ENCODE measurements around the gene RFT1. TPM values are rescaled to one million over a fixed set of nuclear protein-coding genes. Genes with fewer than 3 reads are reported as not detected.
A peak's percentile ranks its signal among the peaks of the same experiment; 100 is the strongest.

The RFT1 gene
- total RNA-seq, 1 experiment from 2014 or later: 35.7 TPM

- intact Hi-C loops (cut with micrococcal nuclease; ENCODE audit: unreplicated experiment): no loop called here
- TF ChIP-seq, protein P1, sequence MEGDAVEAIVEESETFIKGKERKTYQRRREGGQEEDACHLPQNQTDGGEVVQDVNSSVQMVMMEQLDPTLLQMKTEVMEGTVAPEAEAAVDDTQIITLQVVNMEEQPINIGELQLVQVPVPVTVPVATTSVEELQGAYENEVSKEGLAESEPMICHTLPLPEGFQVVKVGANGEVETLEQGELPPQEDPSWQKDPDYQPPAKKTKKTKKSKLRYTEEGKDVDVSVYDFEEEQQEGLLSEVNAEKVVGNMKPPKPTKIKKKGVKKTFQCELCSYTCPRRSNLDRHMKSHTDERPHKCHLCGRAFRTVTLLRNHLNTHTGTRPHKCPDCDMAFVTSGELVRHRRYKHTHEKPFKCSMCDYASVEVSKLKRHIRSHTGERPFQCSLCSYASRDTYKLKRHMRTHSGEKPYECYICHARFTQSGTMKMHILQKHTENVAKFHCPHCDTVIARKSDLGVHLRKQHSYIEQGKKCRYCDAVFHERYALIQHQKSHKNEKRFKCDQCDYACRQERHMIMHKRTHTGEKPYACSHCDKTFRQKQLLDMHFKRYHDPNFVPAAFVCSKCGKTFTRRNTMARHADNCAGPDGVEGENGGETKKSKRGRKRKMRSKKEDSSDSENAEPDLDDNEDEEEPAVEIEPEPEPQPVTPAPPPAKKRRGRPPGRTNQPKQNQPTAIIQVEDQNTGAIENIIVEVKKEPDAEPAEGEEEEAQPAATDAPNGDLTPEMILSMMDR (IDR thresholded peaks at IDR 0.05; ENCODE audit: insufficient read depth in 1 of 2, low read depth in 1 of 2, low read length in 1 of 2, severe bottlenecking in 1 of 2, unreplicated experiment in 1 of 2): no peak
- H3K4me3 Mint-ChIP-seq (ENCODE audit: unreplicated experiment): no peak overlapping the region
- no peak overlapping the region for H3K4me3 ChIP-seq (ENCODE audit: low read depth, low read length)
- ChIA-PET POLR2A (no interaction called here), CTCF (no interaction called here)
- DNase-seq: no peak
- H3K27me3 ChIP-seq (replicated peaks; ENCODE audit: control insufficient read depth, insufficient read depth, low read length): no peaks in the 10 kb centered on the region
- no peak overlapping the region for H3K27ac Mint-ChIP-seq (ENCODE audit: unreplicated experiment)
- no peaks in the 10 kb centered on the region for H3K36me3 Mint-ChIP-seq (ENCODE audit: insufficient read depth, unreplicated experiment)
- H3K9me3 Mint-ChIP-seq (ENCODE audit: unreplicated experiment): no peaks in the 10 kb centered on the region
- no peaks in the 10 kb centered on the region for H3K4me1 ChIP-seq
- H3K4me1 Mint-ChIP-seq (ENCODE audit: low read depth, unreplicated experiment): peaks cover 7% of the 10 kb centered on the region
- H3K27me3 Mint-ChIP-seq (ENCODE audit: insufficient read depth, unreplicated experiment): no peaks in the 10 kb centered on the region
- BruUV-seq (replicated peaks): no TSS peak
- no peaks in the 10 kb centered on the region for H3K36me3 ChIP-seq (ENCODE audit: control insufficient read depth, insufficient read depth, low read length)
- H3K9me3 ChIP-seq: no peaks in the 10 kb centered on the region
These were observed 7.7 kb upstream of the RFT1 start for GRCh38 chr3:53137835-53138446.

GRCh38 chr3:53137221-53137620, 7.0 kb upstream of the RFT1 start:
- Mint-ChIP-seq H3K36me3 (ENCODE audit: insufficient read depth, unreplicated experiment) (no peaks in the 10 kb centered on the region), H3K27ac (ENCODE audit: unreplicated experiment) (no peak overlapping the region), H3K9me3 (ENCODE audit: unreplicated experiment) (no peaks in the 10 kb centered on the region), H3K27me3 (ENCODE audit: insufficient read depth, unreplicated experiment) (no peaks in the 10 kb centered on the region), H3K4me3 (ENCODE audit: unreplicated experiment) (no peak overlapping the region), H3K4me1 (ENCODE audit: low read depth, unreplicated experiment) (peaks cover 13% of the 10 kb centered on the region)
- H3K36me3 ChIP-seq (ENCODE audit: control insufficient read depth, insufficient read depth, low read length): no peaks in the 10 kb centered on the region
- H3K9me3 ChIP-seq: no peaks in the 10 kb centered on the region
- ChIA-PET POLR2A (no interaction called here), CTCF (interaction anchor here (0.7 kb wide), 1 partner anchor 51 kb away, joined by 3 read pairs; no protein-coding TSS in a partner anchor)
- DNase-seq: no peak
- TF ChIP-seq, protein P1 (IDR thresholded peaks at IDR 0.05; ENCODE audit: insufficient read depth in 1 of 2, low read depth in 1 of 2, low read length in 1 of 2, severe bottlenecking in 1 of 2, unreplicated experiment in 1 of 2): no peak
- no TSS peak for BruUV-seq (replicated peaks)
- intact Hi-C loops (cut with micrococcal nuclease; ENCODE audit: unreplicated experiment): no loop called here
- H3K4me1 ChIP-seq: no peaks in the 10 kb centered on the region
- H3K27me3 ChIP-seq (replicated peaks; ENCODE audit: control insufficient read depth, insufficient read depth, low read length): no peaks in the 10 kb centered on the region
- H3K4me3 ChIP-seq (ENCODE audit: low read depth, low read length): no peak overlapping the region

DNA sequence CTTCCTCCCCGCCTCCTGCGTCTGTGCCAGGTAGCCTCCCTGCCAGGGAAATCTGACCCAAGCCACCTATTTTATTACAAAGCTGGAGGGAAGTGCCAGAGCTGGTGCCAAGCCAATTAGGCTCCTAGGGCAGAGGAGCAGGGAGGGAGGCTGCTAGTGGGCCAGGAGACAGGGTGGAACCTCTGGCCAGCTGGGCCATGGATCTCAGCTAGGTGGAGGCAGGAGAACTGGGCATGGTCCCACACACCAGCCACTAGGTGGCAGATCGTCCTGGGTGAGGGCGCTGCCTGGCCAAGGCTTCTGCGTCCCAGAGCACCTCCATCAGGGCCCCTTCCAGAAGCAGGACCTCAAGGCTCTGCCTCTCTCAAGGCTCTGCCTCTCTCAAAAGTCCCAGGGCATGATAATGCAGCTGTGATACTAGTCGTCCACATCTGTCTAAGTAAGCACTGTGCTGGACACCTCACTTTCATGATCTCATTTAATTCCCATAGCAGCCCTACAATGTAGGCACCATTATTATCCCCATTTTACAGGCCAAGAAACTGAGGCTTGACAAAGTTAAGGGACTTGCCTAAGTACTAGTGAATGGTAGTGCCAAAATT, 4.5 kb upstream of the RFT1 start:
- H3K27me3 ChIP-seq (replicated peaks; ENCODE audit: control insufficient read depth, insufficient read depth, low read length): no peaks in the 10 kb centered on the region
- H3K9me3 Mint-ChIP-seq (ENCODE audit: unreplicated experiment): no peaks in the 10 kb centered on the region
- no peak overlapping the region for H3K27ac Mint-ChIP-seq (ENCODE audit: unreplicated experiment)
- TF ChIP-seq, protein P1 (IDR thresholded peaks at IDR 0.05; ENCODE audit: insufficient read depth in 1 of 2, low read depth in 1 of 2, low read length in 1 of 2, severe bottlenecking in 1 of 2, unreplicated experiment in 1 of 2): peak; percentile 54 to 84
- H3K4me3 ChIP-seq (ENCODE audit: low read depth, low read length): no peak overlapping the region
- POLR2A ChIA-PET: no interaction called here
- no peaks in the 10 kb centered on the region for H3K36me3 ChIP-seq (ENCODE audit: control insufficient read depth, insufficient read depth, low read length)
- intact Hi-C loops (cut with micrococcal nuclease; ENCODE audit: unreplicated experiment): loop anchor here (2.0 kb wide), 1 partner anchor 62 kb away; no protein-coding TSS in a partner anchor
- BruUV-seq (replicated peaks): no TSS peak
- H3K9me3 ChIP-seq: no peaks in the 10 kb centered on the region
- DNase-seq: peak; percentile 74 to 76
- peaks cover 10% of the 10 kb centered on the region; the same call in 1 of the 2 replicates for H3K4me1 ChIP-seq
- peaks cover 7% of the 10 kb centered on the region for H3K36me3 Mint-ChIP-seq (ENCODE audit: insufficient read depth, unreplicated experiment)
- peaks cover 18% of the 10 kb centered on the region for H3K4me1 Mint-ChIP-seq (ENCODE audit: low read depth, unreplicated experiment)
- H3K27me3 Mint-ChIP-seq (ENCODE audit: insufficient read depth, unreplicated experiment): no peaks in the 10 kb centered on the region
- H3K4me3 Mint-ChIP-seq (ENCODE audit: unreplicated experiment): no peak overlapping the region
- CTCF ChIA-PET: interaction anchor here (0.8 to 1.5 kb wide), 6 partner anchors 25 to 62 kb away, joined by 3 to 9 read pairs (median 4); partner anchors contain the start of gene PRKCD

Measured in Caco-2 (cell line).